Gastroesophageal sphincter (tissue), 4 donors: Measurements from ENCODE around the gene TMEM178B. TPM values are rescaled to one million over a fixed set of nuclear protein-coding genes. Genes with fewer than 3 reads are reported as not detected.

Experiments
- ATAC-seq: fragments of 150-250 bp; one replicate; pipeline ENCODE4 v1.9.1; 2016; ENCODE audit warnings: mild to moderate bottlenecking, moderate library complexity
- H3K27ac ChIP-seq, 4 donors: fragments of 200-600 bp; sonication (generic) in 3 of 4; 1 replicate in 3 of 4; 2 replicates in 1 of 4; pipeline ENCODE4 v1.5.1; 2016 to 2019
- H3K27me3 ChIP-seq: fragments of 200-600 bp; sonication (generic); one replicate; pipeline ENCODE4 v1.5.1; 2019
- H3K36me3 ChIP-seq, 2 donors: fragments of 200-600 bp; sonication (generic); one replicate each; pipeline ENCODE4 v1.5.1; 2019; ENCODE audit warnings: control low read depth in 1 of 2
- H3K4me1 ChIP-seq, 3 donors: fragments of 200-600 bp; sonication (generic); 1 replicate in 2 of 3; 2 replicates in 1 of 3; pipeline ENCODE4 v1.5.1; 2016 to 2019; ENCODE audit warnings: control low read depth in 2 of 3
- H3K4me3 ChIP-seq, 2 donors: fragments of 200-600 bp; sonication (generic); one replicate each; pipeline ENCODE4 v1.5.1; 2019; ENCODE audit warnings: mild to moderate bottlenecking in 1 of 2, moderate library complexity in 1 of 2
- H3K9me3 ChIP-seq, 3 donors: fragments of 200-600 bp; sonication (generic); one replicate each; pipeline ENCODE4 v1.5.1; 2017 to 2019; ENCODE audit warnings: control low read depth in 2 of 3
- CTCF ChIP-seq, 4 experiments: fragments of 200-600 bp in 2 of 4; fragments of 450-650 bp in 2 of 4; sonication (generic) in 1 of 4; IDR thresholded peaks; one replicate each; pipeline ENCODE4 v1.5.1; 2017 to 2019; ENCODE audit warnings: antibody characterized with exemption in 4 of 4, mild to moderate bottlenecking in 2 of 4, moderate library complexity in 2 of 4
- EP300 ChIP-seq: sonication (generic); formaldehyde crosslinking; IDR thresholded peaks from one replicate; pipeline ENCODE4 v1.6.1; 2017; ENCODE audit warnings: antibody characterized with exemption, mild to moderate bottlenecking
- POLR2A ChIP-seq, 2 donors: fragments of 450-650 bp; IDR thresholded peaks; one replicate each; pipeline ENCODE4 v1.6.1; 2017; ENCODE audit warnings: antibody characterized with exemption in 2 of 2, mild to moderate bottlenecking in 2 of 2, moderate library complexity in 1 of 2
- POLR2AphosphoS5 ChIP-seq: sonication (generic); formaldehyde crosslinking; IDR thresholded peaks from one replicate; pipeline ENCODE4 v1.6.1; 2017; ENCODE audit warnings: antibody characterized with exemption
- WGBS, 2 donors: methylation state at CpG; one replicate each; pipeline ENCODE4 v1.1.5; 2018; ENCODE audit warnings: low coverage in 1 of 2; 5-methylcytosine and 5-hydroxymethylcytosine counted together
- total RNA-seq, 4 donors: library from RNA; depleted of rRNA; stranded (reverse); fragments of >200 nt; gene quantifications; one replicate each; pipeline ENCODE4 v1.1.0, GENCODE V29; 2016

Gene TMEM178B
- total RNA-seq, 4 donors from 2014 or later, result 0.62 to 1.4 (median 1.0) TPM

GRCh38 chr7:141071260-141071854 lies 2.5 kb upstream of the TMEM178B start:
- no peak for ATAC-seq
- peaks cover 81% of the 10 kb centered on the region for H3K27me3 ChIP-seq
- H3K27ac ChIP-seq, result peak overlapping the region in 1 of 4 donors; percentile 71
- H3K9me3 ChIP-seq, result no peaks in the 10 kb centered on the region
- H3K4me1 ChIP-seq, result peaks cover 0 to 43% (median 24%) of the 10 kb centered on the region in 3 donors
- no peaks in the 10 kb centered on the region for H3K36me3 ChIP-seq
- H3K4me3 ChIP-seq, result peak overlapping the region; percentile 15 to 63
- WGBS, 2 donors, result 0% methylated on average over 8 to 14 of the region's 30 CpGs
- no peak for TF ChIP-seq EP300
- peak in 1 of 4 experiments; percentile 34 for TF ChIP-seq CTCF (IDR thresholded peaks at IDR 0.05)

GRCh38 chr7:141071855-141072547 lies 1.9 kb upstream of the TMEM178B start:
- 0% methylated on average over 8 to 18 of the region's 21 CpGs for WGBS, 2 donors
- ATAC-seq, result no peak
- peaks cover 87% of the 10 kb centered on the region for H3K27me3 ChIP-seq

GRCh38 chr7:141072548-141073172 lies 1.2 kb upstream of the TMEM178B start:
- Histone ChIP-seq H3K27ac (peak overlapping the region in 2 of 4 donors; percentile 65 to 71), H3K4me1 (peaks cover 0 to 43% (median 24%) of the 10 kb centered on the region in 3 donors), H3K4me3 (peak overlapping the region; percentile 15 to 63), H3K36me3 (no peaks in the 10 kb centered on the region), H3K9me3 (no peaks in the 10 kb centered on the region), H3K27me3 (peaks cover 84% of the 10 kb centered on the region)
- TF ChIP-seq POLR2AphosphoS5, result no peak
- no peak for TF ChIP-seq EP300
- TF ChIP-seq POLR2A (IDR thresholded peaks at IDR 0.05), result no peak
- TF ChIP-seq CTCF (IDR thresholded peaks at IDR 0.05), result no peak
- peak; percentile 65 for ATAC-seq
- 0 to 4% methylated on average over 5 to 12 of the region's 61 CpGs for WGBS, 2 donors

More at GRCh38 chr7:141071855-141072547, 1.9 kb upstream of the TMEM178B start:
- Histone ChIP-seq H3K4me3 (peak overlapping the region; percentile 15 to 63), H3K36me3 (no peaks in the 10 kb centered on the region), H3K4me1 (peaks cover 0 to 43% (median 24%) of the 10 kb centered on the region in 3 donors), H3K27ac (peak overlapping the region in 2 of 4 donors; percentile 65 to 71), H3K9me3 (no peaks in the 10 kb centered on the region)
- TF ChIP-seq EP300 (no peak), POLR2AphosphoS5 (no peak), POLR2A (IDR thresholded peaks at IDR 0.05) (no peak), CTCF (IDR thresholded peaks at IDR 0.05) (no peak)

GRCh38 chr7:141073173-141073640 lies 657 bp upstream of the TMEM178B start:
- Histone ChIP-seq H3K4me1 (peaks cover 0 to 43% (median 24%) of the 10 kb centered on the region in 3 donors), H3K36me3 (no peaks in the 10 kb centered on the region), H3K27ac (peak overlapping the region in 2 of 4 donors; percentile 65 to 71), H3K4me3 (peak overlapping the region; percentile 15 to 63), H3K9me3 (no peaks in the 10 kb centered on the region), H3K27me3 (peaks cover 79% of the 10 kb centered on the region)
- WGBS, 2 donors, result no CpG with 5 or more reads among the region's 60 CpGs
- TF ChIP-seq EP300 (no peak), CTCF (IDR thresholded peaks at IDR 0.05) (no peak), POLR2AphosphoS5 (no peak), POLR2A (IDR thresholded peaks at IDR 0.05) (no peak)
- ATAC-seq, result peak; percentile 57
